ENCODE data around the gene ZNF248. TPM values are rescaled to one million over a fixed set of nuclear protein-coding genes. Genes with fewer than 3 reads are reported as not detected.

Gene ZNF248
- total and polyA plus RNA-seq, 2 experiments from 2014 or later: 6.8 to 13.7 TPM

- peak overlapping the region; percentile 99 for H3K4me2 ChIP-seq (ENCODE audit: unreplicated experiment)
- H3K4me3 ChIP-seq: peak overlapping the region; percentile 86
- WGBS, 2 experiments (ENCODE audit: low coverage in 1 of 2, low lambda C conversion rate in 2 of 2, missing lambda C conversion rate in 2 of 2): 1 to 2% methylated on average over 16 of the region's 16 CpGs
Observed at GRCh38 chr10:37856881-37857286, 526 bp downstream of the ZNF248 start.

DNA sequence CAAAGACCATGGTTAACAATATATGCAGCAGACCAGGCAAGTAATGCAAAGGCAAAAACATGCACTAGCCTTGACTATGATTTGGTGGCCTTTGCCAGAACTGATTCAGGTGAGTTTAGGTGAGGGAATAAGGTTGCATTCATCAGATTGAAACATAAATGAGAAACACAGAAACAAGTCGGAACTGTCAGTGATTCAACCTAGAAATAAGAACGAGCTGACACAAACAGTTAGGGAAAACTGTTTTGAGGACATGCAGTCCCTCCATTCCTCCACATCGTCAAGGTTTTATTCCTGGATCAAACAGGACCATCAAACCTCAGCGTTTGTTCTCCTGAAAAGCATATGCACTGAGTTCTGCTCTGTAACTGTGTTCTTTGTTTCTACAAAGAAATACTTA lies 1.8 kb downstream of the ZNF248 start:
- Histone ChIP-seq H3K79me2 (ENCODE audit: insufficient read depth) (peaks cover 54% of the 10 kb centered on the region), H3K27me3 (replicated peaks; ENCODE audit: insufficient read depth) (no peaks in the 10 kb centered on the region), H2AFZ (peak overlapping the region; percentile 94), H3K36me3 (ENCODE audit: low read depth) (no peaks in the 10 kb centered on the region), H3K9me3 (ENCODE audit: low read depth) (no peaks in the 10 kb centered on the region), H3K4me2 (ENCODE audit: unreplicated experiment) (peak overlapping the region; percentile 99), H3K4me3 (peak overlapping the region; percentile 86), H3K9ac (peak overlapping the region; percentile 99), H3K4me1 (ENCODE audit: insufficient read depth) (peaks cover 35% of the 10 kb centered on the region), H3K27ac (peak overlapping the region; percentile 30), H3F3A (ENCODE audit: insufficient read depth) (peaks cover 11% of the 10 kb centered on the region; the same call in 1 of the 2 replicates), H3K9me2 (ENCODE audit: insufficient read depth) (no peaks in the 10 kb centered on the region), H4K20me1 (ENCODE audit: insufficient read depth) (no peaks in the 10 kb centered on the region)
- in situ Hi-C loops (cut with MboI): no loop called here
- WGBS, 2 experiments (ENCODE audit: low coverage in 1 of 2, low lambda C conversion rate in 2 of 2, missing lambda C conversion rate in 2 of 2): 2 to 9% methylated on average over 4 of the region's 4 CpGs
- TF ChIP-seq EZH2phosphoT487 (IDR thresholded peaks at IDR 0.05; ENCODE audit: insufficient read depth, low read depth): no peak
- TF ChIP-seq EZH2 (IDR thresholded peaks at IDR 0.05; ENCODE audit: insufficient read depth, poor library complexity, severe bottlenecking): no peak
- peak; percentile 29 for DNase-seq

More at GRCh38 chr10:37856881-37857286, 526 bp downstream of the ZNF248 start:
- peaks cover 11% of the 10 kb centered on the region; the same call in 1 of the 2 replicates for H3F3A ChIP-seq (ENCODE audit: insufficient read depth)
- no peaks in the 10 kb centered on the region for H3K27me3 ChIP-seq (replicated peaks; ENCODE audit: insufficient read depth)
- H3K79me2 ChIP-seq (ENCODE audit: insufficient read depth): peaks cover 47% of the 10 kb centered on the region
- no peaks in the 10 kb centered on the region for H3K9me3 ChIP-seq (ENCODE audit: low read depth)
- peak overlapping the region; percentile 100 for H3K27ac ChIP-seq
- no peak for DNase-seq
- peaks cover 40% of the 10 kb centered on the region for H3K4me1 ChIP-seq (ENCODE audit: insufficient read depth)
- H4K20me1 ChIP-seq (ENCODE audit: insufficient read depth): no peaks in the 10 kb centered on the region
- no peaks in the 10 kb centered on the region for H3K9me2 ChIP-seq (ENCODE audit: insufficient read depth)
- in situ Hi-C loops (cut with MboI): no loop called here
- H3K36me3 ChIP-seq (ENCODE audit: low read depth): no peaks in the 10 kb centered on the region
- peak overlapping the region; percentile 94 for H2AFZ ChIP-seq
- TF ChIP-seq EZH2phosphoT487 (IDR thresholded peaks at IDR 0.05; ENCODE audit: insufficient read depth, low read depth) (no peak), EZH2 (IDR thresholded peaks at IDR 0.05; ENCODE audit: insufficient read depth, poor library complexity, severe bottlenecking) (no peak)
- H3K9ac ChIP-seq: peak overlapping the region; percentile 99

DNA sequence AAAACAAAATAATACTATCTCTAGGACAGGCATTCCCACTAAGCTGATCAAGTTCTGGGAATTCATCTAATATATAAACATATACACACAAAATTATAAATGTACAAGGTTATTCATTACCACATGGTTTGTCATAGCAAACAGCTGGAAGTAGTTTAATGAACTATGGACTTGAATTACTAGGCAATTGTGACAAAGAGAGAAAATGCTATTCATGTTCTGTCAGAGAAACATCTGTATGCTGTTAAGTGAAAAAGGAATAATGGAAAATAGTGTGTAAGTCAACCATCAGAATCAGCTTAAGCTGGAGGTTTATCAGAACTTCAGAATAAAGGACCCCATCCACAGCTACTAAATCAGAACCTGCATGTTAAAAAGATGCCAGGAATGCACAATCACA lies 2.8 kb downstream of the ZNF248 start:
- Histone ChIP-seq H3K36me3 (ENCODE audit: low read depth) (no peaks in the 10 kb centered on the region), H3F3A (ENCODE audit: insufficient read depth) (peaks cover 11% of the 10 kb centered on the region; the same call in 1 of the 2 replicates), H2AFZ (no peak overlapping the region), H3K9ac (peak overlapping the region; percentile 99; the same call in 1 of the 2 replicates), H3K79me2 (ENCODE audit: insufficient read depth) (peaks cover 59% of the 10 kb centered on the region), H4K20me1 (ENCODE audit: insufficient read depth) (no peaks in the 10 kb centered on the region), H3K4me1 (ENCODE audit: insufficient read depth) (peaks cover 34% of the 10 kb centered on the region), H3K9me3 (ENCODE audit: low read depth) (no peaks in the 10 kb centered on the region), H3K4me3 (peak overlapping the region; percentile 86; the same call in 1 of the 2 replicates), H3K9me2 (ENCODE audit: insufficient read depth) (no peaks in the 10 kb centered on the region), H3K4me2 (ENCODE audit: unreplicated experiment) (peak overlapping the region; percentile 99), H3K27ac (peak overlapping the region; percentile 30; the same call in 1 of the 2 replicates), H3K27me3 (replicated peaks; ENCODE audit: insufficient read depth) (no peaks in the 10 kb centered on the region)
- in situ Hi-C loops (cut with MboI): no loop called here
- no peak for TF ChIP-seq EZH2phosphoT487 (IDR thresholded peaks at IDR 0.05; ENCODE audit: insufficient read depth, low read depth)
- no peak for TF ChIP-seq EZH2 (IDR thresholded peaks at IDR 0.05; ENCODE audit: insufficient read depth, poor library complexity, severe bottlenecking)
- peak; percentile 63 for DNase-seq

- WGBS, 2 experiments (ENCODE audit: low coverage in 1 of 2, low lambda C conversion rate in 2 of 2, missing lambda C conversion rate in 2 of 2): 58 to 76% methylated on average over 2 of the region's 2 CpGs
- H3K4me2 ChIP-seq (ENCODE audit: unreplicated experiment): no peak overlapping the region
- H3K27ac ChIP-seq: no peak overlapping the region
- no peaks in the 10 kb centered on the region for H3K27me3 ChIP-seq (replicated peaks; ENCODE audit: insufficient read depth)
- no peak for DNase-seq
- no peaks in the 10 kb centered on the region for H4K20me1 ChIP-seq (ENCODE audit: insufficient read depth)
- H3K9me2 ChIP-seq (ENCODE audit: insufficient read depth): no peaks in the 10 kb centered on the region
- H3K36me3 ChIP-seq (ENCODE audit: low read depth): no peaks in the 10 kb centered on the region
- no peaks in the 10 kb centered on the region for H3F3A ChIP-seq (ENCODE audit: insufficient read depth)
- no peaks in the 10 kb centered on the region for H3K9me3 ChIP-seq (ENCODE audit: low read depth)
- no peak for TF ChIP-seq EZH2 (IDR thresholded peaks at IDR 0.05; ENCODE audit: insufficient read depth, poor library complexity, severe bottlenecking)
- no peak for TF ChIP-seq EZH2phosphoT487 (IDR thresholded peaks at IDR 0.05; ENCODE audit: insufficient read depth, low read depth)
- no peak overlapping the region for H3K9ac ChIP-seq
- in situ Hi-C loops (cut with MboI): no loop called here
- no peak overlapping the region for H3K4me3 ChIP-seq
- peaks cover 2% of the 10 kb centered on the region; the same call in 1 of the 2 replicates for H3K79me2 ChIP-seq (ENCODE audit: insufficient read depth)
- H3K4me1 ChIP-seq (ENCODE audit: insufficient read depth): no peaks in the 10 kb centered on the region
- no peak overlapping the region for H2AFZ ChIP-seq
Observed at GRCh38 chr10:37844644-37845043, 12.8 kb downstream of the ZNF248 start.
